Measurements from ENCODE around the gene SMCHD1. TPM values are rescaled to one million over a fixed set of nuclear protein-coding genes. Genes with fewer than 3 reads are reported as not detected.

Gene SMCHD1
- total and polyA plus RNA-seq, 10 of the 15 experiments (the other 5 are each of a cell fraction or from before 2014, with no cell fraction given) = 6.0 to 110 (median 48.0) TPM

DNA sequence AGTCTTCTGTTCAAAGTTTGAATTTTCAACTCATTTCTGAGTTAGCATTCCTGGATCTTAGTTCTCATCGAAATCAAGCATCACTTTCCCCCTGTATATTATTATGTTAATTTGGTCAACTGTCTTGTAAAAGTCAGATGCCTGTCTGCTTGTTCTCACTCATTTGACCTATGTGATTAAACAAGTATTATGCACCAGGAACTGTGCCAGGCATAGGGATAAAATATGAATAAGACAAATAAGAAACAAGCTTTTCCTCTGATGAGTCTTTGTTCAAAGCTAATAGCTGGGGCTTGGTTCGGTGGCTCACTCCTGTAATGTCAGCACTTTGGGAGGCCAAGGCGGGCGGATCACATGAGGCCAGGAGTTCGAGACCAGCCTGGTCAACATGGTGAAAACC lies 171.5 kb downstream of the SMCHD1 start:
- no peak for DNase-seq (ENCODE audit: low read depth, low spot score)
- H3K27me3 ChIP-seq (replicated peaks in 1 of 2; ENCODE audit: control insufficient read depth in 2 of 2, insufficient read depth in 2 of 2, low read length in 1 of 2) = no peaks in the 10 kb centered on the region
- intact Hi-C loops (cut with micrococcal nuclease; ENCODE audit: unreplicated experiment) = no loop called here
- no peak overlapping the region for H2AFZ ChIP-seq (ENCODE audit: control insufficient read depth, low read depth, low read length)
- in situ Hi-C loops (cut with MboI) = no loop called here
- ChIA-PET RAD21 (ENCODE audit: unreplicated experiment) (no interaction called here), POLR2A (no interaction called here), CTCF (no interaction called here), SMC1A (ENCODE audit: uncharacterized antibody, unreplicated experiment) (interaction anchor here (0.6 kb wide), 1 partner anchor 730 kb away, joined by 4 read pairs; no protein-coding TSS in a partner anchor)
- WGBS (ENCODE audit: insufficient coverage, insufficient replicate concordance, low lambda C conversion rate, missing lambda C conversion rate) = 68% methylated on average over 5 of the region's 5 CpGs
- no peak overlapping the region for H3K4me2 ChIP-seq (ENCODE audit: control insufficient read depth, insufficient read depth)
- FAIRE-seq = no peak
- no peak overlapping the region for H3K9ac ChIP-seq (ENCODE audit: control insufficient read depth, insufficient read depth, low read length)
- no peaks in the 10 kb centered on the region for H4K20me1 ChIP-seq (ENCODE audit: control insufficient read depth, insufficient read depth)
- no peaks in the 10 kb centered on the region for H3K9me3 ChIP-seq (replicated peaks; ENCODE audit: control insufficient read depth, insufficient read depth, low read length)
- no peaks in the 10 kb centered on the region for H3K4me1 ChIP-seq (ENCODE audit: control insufficient read depth, insufficient read depth, low read length)
- no peaks in the 10 kb centered on the region for H3K36me3 ChIP-seq (ENCODE audit: control insufficient read depth in 2 of 2, insufficient read depth in 2 of 2, low read length in 1 of 2)
- no peak overlapping the region for H3K4me3 ChIP-seq
- no peak for ATAC-seq
- H3K27ac ChIP-seq (ENCODE audit: control insufficient read depth, insufficient read depth) = no peak overlapping the region
- no TSS peak for BruUV-seq (replicated peaks)
- no peaks in the 10 kb centered on the region for H3K79me2 ChIP-seq (ENCODE audit: control insufficient read depth, insufficient read depth, low read length)
- no peak for TF ChIP-seq HCFC1 (IDR thresholded peaks at IDR 0.05; ENCODE audit: low read length)
- TF ChIP-seq ZNF217 (IDR thresholded peaks at IDR 0.05) = no peak
- no peak for TF ChIP-seq SREBF2 (IDR thresholded peaks at IDR 0.05; ENCODE audit: low read length)
- TF ChIP-seq RELA (IDR thresholded peaks at IDR 0.05; ENCODE audit: borderline replicate concordance, partially characterized antibody) = no peak
- TF ChIP-seq, protein P1, sequence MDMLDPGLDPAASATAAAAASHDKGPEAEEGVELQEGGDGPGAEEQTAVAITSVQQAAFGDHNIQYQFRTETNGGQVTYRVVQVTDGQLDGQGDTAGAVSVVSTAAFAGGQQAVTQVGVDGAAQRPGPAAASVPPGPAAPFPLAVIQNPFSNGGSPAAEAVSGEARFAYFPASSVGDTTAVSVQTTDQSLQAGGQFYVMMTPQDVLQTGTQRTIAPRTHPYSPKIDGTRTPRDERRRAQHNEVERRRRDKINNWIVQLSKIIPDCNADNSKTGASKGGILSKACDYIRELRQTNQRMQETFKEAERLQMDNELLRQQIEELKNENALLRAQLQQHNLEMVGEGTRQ (IDR thresholded peaks at IDR 0.05; ENCODE audit: borderline replicate concordance, low read depth, low read length) = no peak
- TF ChIP-seq MYC (IDR thresholded peaks at IDR 0.05; ENCODE audit: insufficient read depth, insufficient read length, insufficient replicate concordance, low read length, severe bottlenecking) = no peak
- TF ChIP-seq, protein P2, sequence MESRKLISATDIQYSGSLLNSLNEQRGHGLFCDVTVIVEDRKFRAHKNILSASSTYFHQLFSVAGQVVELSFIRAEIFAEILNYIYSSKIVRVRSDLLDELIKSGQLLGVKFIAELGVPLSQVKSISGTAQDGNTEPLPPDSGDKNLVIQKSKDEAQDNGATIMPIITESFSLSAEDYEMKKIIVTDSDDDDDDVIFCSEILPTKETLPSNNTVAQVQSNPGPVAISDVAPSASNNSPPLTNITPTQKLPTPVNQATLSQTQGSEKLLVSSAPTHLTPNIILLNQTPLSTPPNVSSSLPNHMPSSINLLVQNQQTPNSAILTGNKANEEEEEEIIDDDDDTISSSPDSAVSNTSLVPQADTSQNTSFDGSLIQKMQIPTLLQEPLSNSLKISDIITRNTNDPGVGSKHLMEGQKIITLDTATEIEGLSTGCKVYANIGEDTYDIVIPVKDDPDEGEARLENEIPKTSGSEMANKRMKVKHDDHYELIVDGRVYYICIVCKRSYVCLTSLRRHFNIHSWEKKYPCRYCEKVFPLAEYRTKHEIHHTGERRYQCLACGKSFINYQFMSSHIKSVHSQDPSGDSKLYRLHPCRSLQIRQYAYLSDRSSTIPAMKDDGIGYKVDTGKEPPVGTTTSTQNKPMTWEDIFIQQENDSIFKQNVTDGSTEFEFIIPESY (IDR thresholded peaks at IDR 0.05) = no peak
- no peak for TF ChIP-seq RAD51 (IDR thresholded peaks at IDR 0.05)
- TF ChIP-seq ATF7 (IDR thresholded peaks at IDR 0.05; ENCODE audit: low read depth) = no peak
- no peak for TF ChIP-seq KLF5 (IDR thresholded peaks at IDR 0.05; ENCODE audit: partially characterized antibody)
- no peak for TF ChIP-seq STAT3 (IDR thresholded peaks at IDR 0.05; ENCODE audit: low read depth, low read length)
- TF ChIP-seq CEBPB (IDR thresholded peaks at IDR 0.05; ENCODE audit: borderline replicate concordance in 1 of 2, low read depth in 2 of 2, low read length in 2 of 2) = no peak
- no peak for TF ChIP-seq ZZZ3 (IDR thresholded peaks at IDR 0.05; ENCODE audit: control insufficient read depth, insufficient read length, low read depth)
- TF ChIP-seq, protein P3, sequence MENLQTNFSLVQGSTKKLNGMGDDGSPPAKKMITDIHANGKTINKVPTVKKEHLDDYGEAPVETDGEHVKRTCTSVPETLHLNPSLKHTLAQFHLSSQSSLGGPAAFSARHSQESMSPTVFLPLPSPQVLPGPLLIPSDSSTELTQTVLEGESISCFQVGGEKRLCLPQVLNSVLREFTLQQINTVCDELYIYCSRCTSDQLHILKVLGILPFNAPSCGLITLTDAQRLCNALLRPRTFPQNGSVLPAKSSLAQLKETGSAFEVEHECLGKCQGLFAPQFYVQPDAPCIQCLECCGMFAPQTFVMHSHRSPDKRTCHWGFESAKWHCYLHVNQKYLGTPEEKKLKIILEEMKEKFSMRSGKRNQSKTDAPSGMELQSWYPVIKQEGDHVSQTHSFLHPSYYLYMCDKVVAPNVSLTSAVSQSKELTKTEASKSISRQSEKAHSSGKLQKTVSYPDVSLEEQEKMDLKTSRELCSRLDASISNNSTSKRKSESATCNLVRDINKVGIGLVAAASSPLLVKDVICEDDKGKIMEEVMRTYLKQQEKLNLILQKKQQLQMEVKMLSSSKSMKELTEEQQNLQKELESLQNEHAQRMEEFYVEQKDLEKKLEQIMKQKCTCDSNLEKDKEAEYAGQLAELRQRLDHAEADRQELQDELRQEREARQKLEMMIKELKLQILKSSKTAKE (IDR thresholded peaks at IDR 0.05; ENCODE audit: low read depth, poor library complexity, severe bottlenecking) = no peak
- TF ChIP-seq TARDBP (IDR thresholded peaks at IDR 0.05; ENCODE audit: borderline replicate concordance) = no peak
- TF ChIP-seq POLR2AphosphoS2 (IDR thresholded peaks at IDR 0.05; ENCODE audit: low read depth, low read length) = no peak
- TF ChIP-seq ZNF24 (IDR thresholded peaks at IDR 0.05) = no peak
- TF ChIP-seq, protein P4, sequence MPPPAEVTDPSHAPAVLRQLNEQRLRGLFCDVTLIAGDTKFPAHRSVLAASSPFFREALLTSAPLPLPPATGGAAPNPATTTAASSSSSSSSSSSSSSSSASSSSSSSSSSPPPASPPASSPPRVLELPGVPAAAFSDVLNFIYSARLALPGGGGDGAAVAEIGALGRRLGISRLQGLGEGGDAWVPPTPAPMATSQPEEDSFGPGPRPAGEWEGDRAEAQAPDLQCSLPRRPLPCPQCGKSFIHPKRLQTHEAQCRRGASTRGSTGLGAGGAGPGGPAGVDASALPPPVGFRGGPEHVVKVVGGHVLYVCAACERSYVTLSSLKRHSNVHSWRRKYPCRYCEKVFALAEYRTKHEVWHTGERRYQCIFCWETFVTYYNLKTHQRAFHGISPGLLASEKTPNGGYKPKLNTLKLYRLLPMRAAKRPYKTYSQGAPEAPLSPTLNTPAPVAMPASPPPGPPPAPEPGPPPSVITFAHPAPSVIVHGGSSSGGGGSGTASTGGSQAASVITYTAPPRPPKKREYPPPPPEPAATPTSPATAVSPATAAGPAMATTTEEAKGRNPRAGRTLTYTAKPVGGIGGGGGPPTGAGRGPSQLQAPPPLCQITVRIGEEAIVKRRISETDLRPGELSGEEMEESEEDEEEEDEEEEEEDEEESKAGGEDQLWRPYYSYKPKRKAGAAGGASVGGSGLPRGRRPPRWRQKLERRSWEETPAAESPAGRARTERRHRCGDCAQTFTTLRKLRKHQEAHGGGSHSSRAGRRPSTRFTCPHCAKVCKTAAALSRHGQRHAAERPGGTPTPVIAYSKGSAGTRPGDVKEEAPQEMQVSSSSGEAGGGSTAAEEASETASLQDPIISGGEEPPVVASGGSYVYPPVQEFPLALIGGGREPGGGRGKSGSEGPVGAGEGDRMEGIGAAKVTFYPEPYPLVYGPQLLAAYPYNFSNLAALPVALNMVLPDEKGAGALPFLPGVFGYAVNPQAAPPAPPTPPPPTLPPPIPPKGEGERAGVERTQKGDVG (CRISPR knock-in tag; IDR thresholded peaks at IDR 0.05) = no peak
